MM.1S (cell line): ENCODE data around the gene LKAAEAR1.

Experiments used
- CTCF ChIP-seq: fragments of 300-600 bp; sonication (generic); IDR thresholded peaks from 2 replicates; pipeline ENCODE4 v1.5.1; 2016; ENCODE audit warnings: antibody characterized with exemption, low read length, mixed read lengths
- EZH2 ChIP-seq: fragments of 300-600 bp; sonication (generic); optimal IDR thresholded peaks from 2 replicates; pipeline ENCODE3; 2017; ENCODE audit warnings: low read depth, mild to moderate bottlenecking, antibody characterized with exemption, low read length, mixed read lengths

DNA sequence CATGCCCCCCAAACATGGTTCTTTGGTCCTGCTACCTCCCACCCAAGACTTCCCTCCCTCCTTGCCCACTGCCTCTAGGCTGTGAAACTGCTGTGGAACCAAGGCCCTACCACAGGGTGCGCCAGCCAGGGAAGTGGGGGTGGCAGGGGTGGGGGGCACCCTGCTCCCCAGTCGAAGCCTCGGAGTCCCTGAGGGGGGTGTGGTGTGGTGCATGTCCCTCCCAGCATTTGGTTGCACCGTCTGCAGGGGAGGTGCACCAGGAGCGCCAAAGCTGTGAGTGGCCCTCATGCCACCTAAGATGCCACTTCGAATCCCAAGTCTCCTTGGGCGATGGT lies 6.7 kb downstream of the LKAAEAR1 start:
- TF ChIP-seq EZH2 (no peak), CTCF (no peak)
